ENCODE results near the gene POLK.

GRCh38 chr5:75623846-75624245, 112.2 kb downstream of the POLK start:
- TF ChIP-seq CTCF (IDR thresholded peaks at IDR 0.05; ENCODE audit: low read depth, low read length, missing input control): no peak
- no peak for TF ChIP-seq EGR1 (IDR thresholded peaks at IDR 0.05; ENCODE audit: low read depth in 2 of 2)
- TF ChIP-seq SP1 (IDR thresholded peaks at IDR 0.05): no peak
- no peak for TF ChIP-seq TAF1 (conservative IDR thresholded peaks at IDR 0.05)
- no peak for TF ChIP-seq ZBTB33 (IDR thresholded peaks at IDR 0.05)
- no peak for TF ChIP-seq JUND (IDR thresholded peaks at IDR 0.05)
- no peak for TF ChIP-seq REST (IDR thresholded peaks at IDR 0.05)
- TF ChIP-seq MAX (IDR thresholded peaks at IDR 0.05): no peak
